Measurements from ENCODE around the gene CAST. TPM values are rescaled to one million over a fixed set of nuclear protein-coding genes. Genes with fewer than 3 reads are reported as not detected.
"Not testable (repeated sequence)": the region's sequence is repeated elsewhere in the genome, so short reads cannot be mapped to it uniquely, and the experiment has no call there.

Gene CAST, protein sequence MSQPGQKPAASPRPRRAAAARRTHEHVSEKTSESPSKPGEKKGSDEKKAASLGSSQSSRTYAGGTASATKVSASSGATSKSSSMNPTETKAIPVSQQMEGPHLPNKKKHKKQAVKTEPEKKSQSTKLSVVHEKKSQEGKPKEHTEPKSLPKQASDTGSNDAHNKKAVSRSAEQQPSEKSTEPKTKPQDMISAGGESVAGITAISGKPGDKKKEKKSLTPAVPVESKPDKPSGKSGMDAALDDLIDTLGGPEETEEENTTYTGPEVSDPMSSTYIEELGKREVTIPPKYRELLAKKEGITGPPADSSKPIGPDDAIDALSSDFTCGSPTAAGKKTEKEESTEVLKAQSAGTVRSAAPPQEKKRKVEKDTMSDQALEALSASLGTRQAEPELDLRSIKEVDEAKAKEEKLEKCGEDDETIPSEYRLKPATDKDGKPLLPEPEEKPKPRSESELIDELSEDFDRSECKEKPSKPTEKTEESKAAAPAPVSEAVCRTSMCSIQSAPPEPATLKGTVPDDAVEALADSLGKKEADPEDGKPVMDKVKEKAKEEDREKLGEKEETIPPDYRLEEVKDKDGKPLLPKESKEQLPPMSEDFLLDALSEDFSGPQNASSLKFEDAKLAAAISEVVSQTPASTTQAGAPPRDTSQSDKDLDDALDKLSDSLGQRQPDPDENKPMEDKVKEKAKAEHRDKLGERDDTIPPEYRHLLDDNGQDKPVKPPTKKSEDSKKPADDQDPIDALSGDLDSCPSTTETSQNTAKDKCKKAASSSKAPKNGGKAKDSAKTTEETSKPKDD
- polyA plus RNA-seq (ENCODE audit: insufficient read length in 12 of 12) = 100 to 1,000 TPM in 11 of 12 donors, not detected in 1; 123 to 261 (median 147) TPM
- long read RNA-seq, donor 1, full-length matches to known transcripts = 4 of 49 reads
- long read RNA-seq, donor 1, partial matches to known transcripts = 45 of 49 reads
- long read RNA-seq, donor 1, other reads (novel, unspliced or antisense) = 0 of 49 reads
- long read RNA-seq, donor 2, partial matches to known transcripts = 42 of 42 reads
- long read RNA-seq, donor 2, other reads (novel, unspliced or antisense) = 0 of 42 reads
- long read RNA-seq, donor 3, partial matches to known transcripts = 5 of 5 reads
- long read RNA-seq, donor 3, other reads (novel, unspliced or antisense) = 0 of 5 reads
- long read RNA-seq, donor 4, partial matches to known transcripts = 13 of 13 reads
- long read RNA-seq, donor 4, other reads (novel, unspliced or antisense) = 0 of 13 reads
- long read RNA-seq, donor 5, full-length matches to known transcripts = 3 of 3 reads
- long read RNA-seq, donor 5, partial matches to known transcripts = 0 of 3 reads
- long read RNA-seq, donor 5, other reads (novel, unspliced or antisense) = 0 of 3 reads
- long read RNA-seq, donor 6, partial matches to known transcripts = 0 of 1 reads
- long read RNA-seq, donor 6, other reads (novel, unspliced or antisense) = 0 of 1 reads
- long read RNA-seq, donor 7 = 0 reads
- long read RNA-seq, donor 8, full-length matches to known transcripts = 3 of 18 reads
- long read RNA-seq, donor 8, partial matches to known transcripts = 15 of 18 reads
- long read RNA-seq, donor 8, other reads (novel, unspliced or antisense) = 0 of 18 reads
- long read RNA-seq, donor 9, full-length matches to known transcripts = 1 of 7 reads
- long read RNA-seq, donor 9, partial matches to known transcripts = 6 of 7 reads
- long read RNA-seq, donor 9, other reads (novel, unspliced or antisense) = 0 of 7 reads
- long read RNA-seq, donor 10, full-length matches to known transcripts = 4 of 14 reads
- long read RNA-seq, donor 10, partial matches to known transcripts = 10 of 14 reads
- long read RNA-seq, donor 10, other reads (novel, unspliced or antisense) = 0 of 14 reads
- long read RNA-seq, donor 11, full-length matches to known transcripts = 4 of 17 reads
- long read RNA-seq, donor 11, partial matches to known transcripts = 13 of 17 reads
- long read RNA-seq, donor 11, other reads (novel, unspliced or antisense) = 0 of 17 reads

DNA sequence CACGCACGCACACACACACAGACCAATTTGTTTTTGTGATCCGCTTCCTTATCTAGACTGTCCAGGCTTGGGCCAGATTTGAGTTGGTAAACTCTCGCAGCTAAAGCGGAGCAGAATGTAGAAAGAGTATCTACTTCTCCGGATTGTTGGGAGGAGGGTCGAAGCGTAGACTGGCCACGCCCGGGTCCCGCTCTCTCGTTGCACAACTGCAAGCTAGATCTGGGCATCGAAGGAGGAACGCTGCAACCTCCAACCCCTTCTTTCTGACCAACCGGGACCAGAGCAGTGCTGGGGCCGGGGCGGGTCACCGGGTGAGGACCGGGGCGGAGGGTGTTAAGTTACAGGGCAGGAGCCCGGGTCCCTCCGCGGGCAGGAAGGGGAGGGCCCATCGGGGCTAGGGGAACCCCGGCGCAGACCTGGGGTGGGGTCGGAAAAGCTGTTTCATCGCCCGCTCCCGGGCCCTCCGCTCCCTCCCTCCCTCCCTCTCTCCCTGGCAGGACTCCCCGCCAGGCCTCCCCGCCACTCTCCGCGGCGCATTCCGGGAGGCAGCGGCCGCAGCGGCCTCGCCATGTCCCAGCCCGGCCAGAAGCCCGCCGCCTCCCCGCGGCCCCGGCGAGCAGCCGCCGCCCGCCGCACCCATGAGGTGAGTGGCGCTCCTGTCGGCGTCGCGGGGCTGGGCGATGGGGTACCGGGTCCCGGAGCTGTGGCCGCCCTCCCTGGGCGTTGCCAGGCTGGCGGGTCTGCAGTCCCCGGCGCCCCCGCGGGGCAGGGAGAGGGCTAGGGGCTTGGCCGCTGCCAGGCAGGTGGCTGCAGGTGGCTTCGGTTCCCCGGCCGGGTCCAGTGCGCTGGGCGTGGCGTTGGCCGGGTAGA is at the start of gene CAST:
Gene CAST, plus strand, starts transcription at position 522 of the 870 bp plus-strand sequence. Its CDS starts 47 bp downstream, at position 569.
- DNase-seq = peak; percentile 85

DNA sequence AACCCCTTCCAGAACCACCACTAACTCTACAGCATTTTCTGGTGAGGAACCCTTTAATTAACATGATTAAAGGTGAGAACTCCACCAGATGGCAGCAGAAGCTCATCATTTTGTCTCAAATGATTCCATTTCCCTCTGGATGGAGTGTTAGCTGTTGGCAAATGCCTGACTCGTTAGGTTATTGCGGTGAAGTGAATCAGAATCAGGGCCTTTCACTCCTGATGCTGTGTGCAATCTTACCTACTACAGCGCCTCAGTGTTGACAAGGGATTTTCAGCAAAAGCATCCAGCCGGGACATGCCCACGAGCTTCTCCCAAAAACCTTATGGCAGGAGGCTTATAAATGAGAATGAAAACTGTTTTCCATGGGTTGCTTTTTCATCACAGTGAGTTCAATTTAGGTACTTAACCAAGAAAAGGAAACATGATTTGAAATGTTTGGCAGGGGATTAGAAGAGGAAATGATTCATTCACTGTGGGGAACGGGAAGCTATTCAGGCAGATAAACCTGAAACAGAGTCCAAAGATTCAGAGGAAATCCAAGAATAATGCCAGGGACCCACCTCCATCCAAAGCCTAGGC is 48.0 kb upstream of the CAST start:
- DNase-seq = peak; percentile 69

DNA sequence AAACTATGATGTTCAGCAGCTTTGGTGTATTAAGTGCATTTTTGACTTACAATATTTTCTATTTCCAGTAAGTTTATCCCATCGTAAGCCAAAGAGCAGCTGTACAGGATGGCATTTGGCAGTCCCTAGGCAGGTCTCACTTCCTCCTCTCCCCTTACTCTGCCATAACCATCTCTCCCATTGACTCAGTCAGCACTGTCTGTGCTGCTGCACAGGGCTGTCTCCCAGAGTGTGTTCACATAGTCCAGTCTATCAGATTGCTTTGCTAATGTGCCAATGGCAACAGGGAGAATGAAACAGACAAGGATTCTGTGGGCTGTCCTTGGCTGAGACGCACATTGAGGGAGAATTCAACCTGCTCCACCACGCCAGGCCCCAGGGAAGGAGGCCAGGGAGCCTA is 47.0 kb upstream of the CAST start:
- DNase-seq = no peak

DNA sequence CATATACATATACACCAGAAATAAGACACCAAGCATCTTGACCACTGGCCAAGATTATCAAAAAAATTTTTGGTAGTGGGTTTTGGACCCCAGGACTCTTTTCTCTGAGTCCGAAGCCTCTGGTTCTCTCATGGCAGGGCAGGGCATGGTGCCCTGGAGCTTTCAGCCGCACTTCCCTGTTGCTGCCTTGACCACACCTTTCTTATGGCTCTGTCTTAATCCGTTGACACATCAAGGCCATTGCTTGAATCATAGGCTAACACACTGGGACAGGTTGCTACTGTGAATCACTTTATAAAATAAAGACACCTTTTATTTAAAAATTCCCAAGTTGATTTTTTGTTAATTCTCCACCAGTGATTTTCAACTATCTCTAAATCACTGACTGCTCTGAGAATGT is 45.4 kb upstream of the CAST start:
- no peak for DNase-seq

DNA sequence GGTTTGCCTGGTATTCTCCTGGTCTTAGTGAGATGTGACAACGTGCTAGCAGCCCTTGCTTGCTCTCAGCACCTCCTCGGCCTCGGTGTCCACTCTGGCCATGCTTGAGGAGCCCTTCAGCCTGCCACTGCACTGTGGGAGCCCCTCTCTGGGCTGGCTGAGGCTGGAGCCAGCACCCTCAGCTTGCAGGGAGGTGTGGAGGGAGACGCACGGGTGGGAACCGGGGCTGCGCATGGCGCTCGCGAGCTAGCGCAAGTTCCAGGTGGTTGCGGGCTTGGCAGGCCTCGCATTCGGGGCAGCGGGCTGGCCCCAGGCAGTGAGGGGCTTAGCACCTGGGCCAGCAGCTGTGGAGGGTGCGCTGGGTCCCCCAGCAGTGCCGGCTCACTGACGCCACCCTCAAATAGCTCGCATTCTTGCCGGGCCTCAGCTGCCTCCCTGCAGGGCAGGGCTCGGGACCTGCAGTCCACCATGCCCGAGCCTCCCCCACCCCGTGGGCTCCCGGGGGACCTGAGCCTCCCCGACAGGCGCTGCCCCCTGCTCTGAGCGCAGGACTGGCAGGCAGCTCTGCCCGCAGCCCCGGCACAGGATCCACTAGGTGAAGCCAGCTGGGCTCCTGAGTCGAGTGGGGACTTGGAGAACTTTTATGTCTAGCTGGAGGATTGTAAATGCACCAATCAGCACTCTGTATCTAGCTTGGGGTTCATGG is 43.7 kb upstream of the CAST start:
- DNase-seq = not testable (repeated sequence)

DNA sequence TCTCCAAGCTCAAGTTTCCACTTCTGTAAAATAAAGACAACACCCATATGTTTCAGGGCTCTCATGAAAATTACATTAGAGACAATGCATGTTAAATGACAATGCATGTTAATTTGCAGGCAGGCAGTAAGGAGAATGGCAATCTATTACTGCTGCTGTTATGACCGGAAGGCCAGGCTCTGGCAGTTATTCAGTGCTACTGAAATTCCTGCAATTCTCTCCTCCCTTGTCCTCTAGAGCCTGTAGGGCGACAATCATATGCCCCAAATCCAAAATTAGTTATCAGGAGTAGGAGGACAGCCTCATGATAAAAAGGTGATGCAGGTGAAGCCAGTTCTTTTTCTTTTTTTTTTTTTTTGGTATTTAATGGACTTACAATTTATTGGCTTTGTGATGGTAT is 42.2 kb upstream of the CAST start:
- no peak for DNase-seq

DNA sequence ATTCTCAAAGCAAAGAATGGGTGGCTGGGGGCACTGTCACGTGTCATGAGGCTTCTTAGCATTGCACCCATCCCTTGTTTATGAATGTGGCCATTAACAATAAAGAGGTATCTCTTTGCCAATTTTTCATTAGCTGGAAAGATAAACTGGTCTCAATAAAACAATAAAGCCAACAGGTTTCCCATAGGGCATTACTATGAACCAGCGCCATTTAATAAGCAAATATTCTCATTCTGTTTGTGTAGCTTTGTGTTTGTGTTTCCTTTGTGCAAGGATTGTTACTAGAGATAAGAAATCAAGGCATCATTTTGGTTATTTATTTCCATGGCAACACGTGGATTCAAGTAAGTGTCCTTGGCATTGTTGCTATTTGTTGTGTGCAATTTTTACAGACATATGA is 37.6 kb upstream of the CAST start:
- DNase-seq = no peak

DNA sequence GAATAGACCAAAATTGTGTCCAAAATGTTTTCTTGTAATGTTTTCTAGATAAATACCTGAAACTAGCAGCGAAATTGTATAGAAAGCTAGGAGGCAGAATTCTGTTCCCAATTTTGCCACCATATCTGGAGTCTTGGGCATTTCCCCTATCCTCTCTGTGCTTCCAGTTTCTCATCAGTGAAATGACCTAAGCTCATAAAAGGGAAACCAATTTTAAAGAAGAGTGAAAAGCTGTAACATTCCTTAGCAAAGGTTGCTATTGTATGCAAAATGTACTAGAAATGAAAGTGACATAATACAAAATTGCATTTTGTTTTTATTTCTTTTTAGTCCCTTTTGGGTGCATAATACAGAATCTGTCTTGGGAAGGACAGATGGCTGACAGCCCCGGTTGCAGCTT is 36.8 kb upstream of the CAST start:
- DNase-seq = no peak

DNA sequence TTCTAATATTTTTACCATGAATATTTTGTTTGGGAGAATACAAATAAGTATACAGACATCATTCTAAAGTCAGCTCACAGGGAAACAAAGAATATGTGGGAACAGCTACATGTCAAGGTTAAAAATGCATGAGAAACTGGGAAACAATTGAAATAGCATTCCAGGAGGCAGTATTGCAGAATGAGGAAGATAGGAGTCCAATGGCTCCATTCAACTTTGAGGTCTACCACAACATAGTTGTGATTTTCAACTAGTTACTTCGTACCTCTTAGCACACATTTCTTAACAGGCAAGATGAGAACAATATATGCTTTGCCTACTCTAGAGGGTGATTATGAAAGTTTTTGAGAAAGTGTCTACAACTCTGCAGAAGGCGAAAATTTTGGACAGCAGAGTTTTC is 35.2 kb upstream of the CAST start:
- no peak for DNase-seq

DNA sequence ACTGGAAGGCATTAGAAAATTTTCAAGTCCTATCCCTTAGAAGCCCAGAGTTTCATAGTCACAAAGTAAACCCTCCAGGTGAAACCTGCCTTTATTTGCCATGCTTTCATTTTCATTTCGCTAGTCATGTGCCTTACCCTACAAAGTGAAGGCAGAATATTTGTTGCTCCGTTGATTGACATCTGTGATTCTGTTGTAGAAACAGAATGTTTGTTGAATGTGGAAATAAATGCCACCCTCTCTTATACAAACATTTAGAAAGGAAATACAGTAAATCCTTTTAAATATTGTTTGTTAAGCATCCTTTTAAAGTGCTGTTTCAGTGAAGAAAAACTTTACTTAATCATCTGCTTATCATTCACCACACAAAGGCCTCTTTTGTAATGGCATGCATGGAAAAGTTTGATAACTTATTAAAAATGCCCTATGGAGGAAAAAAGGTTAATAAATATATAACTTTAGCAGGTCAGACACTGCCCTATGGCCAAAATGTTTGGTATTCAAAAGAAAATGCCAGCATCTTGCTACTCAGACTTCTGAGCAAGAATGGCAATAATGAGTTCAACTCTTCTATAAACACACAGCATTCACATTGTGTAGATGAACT is 34.3 kb upstream of the CAST start:
- no peak for DNase-seq

DNA sequence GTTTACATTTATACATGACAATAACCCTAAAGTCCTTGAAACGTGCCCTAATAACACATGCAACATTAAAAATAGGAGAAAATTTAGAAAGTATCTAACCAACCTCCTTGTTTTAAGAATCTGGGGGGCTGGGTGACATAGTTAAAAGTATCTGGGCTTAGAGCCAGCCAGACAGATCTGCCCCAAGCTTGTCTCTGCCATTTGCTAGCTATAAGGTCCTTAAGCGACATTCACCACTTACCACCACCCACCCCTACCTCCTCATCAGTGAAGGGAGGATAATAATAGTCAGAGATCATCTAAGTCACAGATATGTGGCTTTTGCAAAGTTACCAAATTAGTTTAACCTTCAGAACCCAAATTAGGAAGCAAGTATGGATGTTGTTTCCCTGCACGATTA is 33.8 kb upstream of the CAST start:
- DNase-seq = no peak

DNA sequence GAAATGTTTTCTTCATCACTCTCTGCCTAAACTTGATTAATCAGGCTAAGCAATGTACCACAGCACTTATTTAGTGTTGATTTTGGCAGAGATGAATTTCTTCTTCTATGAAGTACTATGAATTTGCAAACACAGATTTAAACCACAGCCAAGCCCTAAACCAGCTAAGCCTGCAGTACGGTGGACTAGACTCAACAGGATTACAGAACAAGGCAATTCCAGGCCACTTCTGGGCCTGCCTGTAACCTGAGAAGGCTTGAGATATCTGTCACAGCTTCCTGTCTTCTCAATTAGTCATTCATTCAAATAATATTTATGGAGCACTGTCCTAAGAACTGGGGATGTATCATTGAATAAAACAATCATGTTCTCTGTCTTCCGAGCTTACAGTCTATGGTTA is 32.4 kb upstream of the CAST start:
- DNase-seq = no peak

DNA sequence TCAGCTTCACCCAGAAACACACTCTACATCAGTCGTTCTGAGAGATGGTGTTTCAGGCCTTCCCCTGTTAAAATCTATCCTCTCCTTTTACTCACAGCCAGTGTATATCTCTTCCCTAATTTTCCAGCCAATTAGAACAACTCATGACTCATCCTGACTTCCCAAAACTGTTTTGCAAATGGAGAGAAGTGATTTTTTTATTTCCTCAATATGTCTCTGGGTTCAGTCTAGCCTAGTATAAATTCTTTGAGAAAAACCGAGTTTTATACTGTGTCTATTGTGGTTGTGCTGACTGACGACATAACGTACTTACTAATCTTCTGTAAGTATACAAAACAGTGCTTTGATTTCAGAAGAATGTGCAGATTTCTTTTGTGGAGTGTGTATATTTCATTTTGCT is 28.4 kb upstream of the CAST start:
- no peak for DNase-seq

DNA sequence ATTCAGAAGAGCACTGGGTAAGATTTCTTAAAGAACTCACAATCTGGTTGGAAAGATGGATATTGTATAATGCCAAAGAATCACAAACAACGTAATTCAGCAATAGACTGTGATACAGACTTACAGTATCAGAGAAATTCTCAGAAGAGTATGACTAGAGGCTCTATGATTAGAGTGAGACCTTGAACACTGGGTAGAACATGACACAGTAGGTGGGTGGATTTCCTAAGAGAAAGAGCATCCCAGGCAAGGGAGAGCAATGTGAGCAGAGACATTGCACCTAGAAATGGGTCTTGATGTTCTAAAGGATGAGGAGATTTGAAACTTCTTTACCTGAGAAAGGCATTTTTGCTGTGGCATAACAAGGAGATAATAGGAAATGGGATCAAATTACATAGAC is 27.3 kb upstream of the CAST start:
- no peak for DNase-seq

DNA sequence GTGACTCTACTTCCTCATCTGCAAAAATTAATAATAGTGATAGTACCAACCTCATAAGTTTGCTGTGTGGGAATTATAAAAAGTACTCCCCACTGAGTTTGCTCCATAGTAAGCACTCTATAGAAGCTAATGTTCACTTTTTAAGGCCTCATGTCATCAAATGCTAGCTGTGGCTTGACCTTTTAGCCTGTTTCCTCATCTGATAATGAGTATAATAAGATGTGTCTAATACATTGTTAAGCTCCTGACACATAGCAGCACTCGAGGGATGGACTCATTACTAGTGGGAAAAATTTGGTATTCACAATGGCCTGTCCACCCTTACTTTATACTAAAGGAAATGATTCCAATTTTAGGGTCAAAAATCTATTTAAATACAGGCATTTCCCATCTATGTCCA is 26.1 kb upstream of the CAST start:
- DNase-seq = no peak

DNA sequence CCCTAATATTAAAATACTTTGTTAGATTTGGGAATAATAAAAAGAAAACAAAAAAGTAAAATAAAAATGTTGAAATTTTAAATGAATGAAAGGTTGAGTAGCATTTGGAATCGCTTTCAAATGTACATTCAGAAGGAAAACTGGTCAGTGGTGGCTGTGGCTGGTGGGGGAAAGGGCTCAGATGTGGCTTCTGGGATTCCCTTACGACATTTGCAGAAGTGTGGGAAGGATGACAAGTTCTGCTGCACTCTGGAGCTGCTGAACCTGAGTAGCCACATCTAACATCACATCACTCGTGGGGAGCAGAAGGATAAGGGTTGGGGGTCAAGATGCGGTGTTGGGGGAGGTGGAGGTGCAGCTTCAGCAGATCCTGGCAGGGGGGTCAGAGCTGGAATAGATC is 25.6 kb upstream of the CAST start:
- DNase-seq = no peak

DNA sequence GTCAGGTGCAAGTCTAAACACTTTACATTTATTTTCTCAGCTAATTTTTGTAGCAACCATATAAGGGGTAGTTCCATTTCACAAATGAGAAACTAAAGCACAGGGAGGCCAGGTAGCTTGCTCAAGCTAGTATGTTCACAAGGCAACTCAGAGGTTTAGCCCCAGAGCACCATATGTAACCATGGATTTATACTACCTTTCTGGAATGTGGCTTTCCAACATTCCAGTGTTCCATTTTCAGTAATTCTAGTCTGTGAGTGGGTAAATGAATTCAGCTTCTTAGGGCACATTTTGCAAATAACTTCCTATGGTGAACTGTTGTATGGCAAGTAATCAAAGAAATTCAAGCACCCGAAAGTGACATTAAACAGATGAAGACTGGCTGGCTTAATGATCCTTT is 25.0 kb upstream of the CAST start:
- DNase-seq = no peak

DNA sequence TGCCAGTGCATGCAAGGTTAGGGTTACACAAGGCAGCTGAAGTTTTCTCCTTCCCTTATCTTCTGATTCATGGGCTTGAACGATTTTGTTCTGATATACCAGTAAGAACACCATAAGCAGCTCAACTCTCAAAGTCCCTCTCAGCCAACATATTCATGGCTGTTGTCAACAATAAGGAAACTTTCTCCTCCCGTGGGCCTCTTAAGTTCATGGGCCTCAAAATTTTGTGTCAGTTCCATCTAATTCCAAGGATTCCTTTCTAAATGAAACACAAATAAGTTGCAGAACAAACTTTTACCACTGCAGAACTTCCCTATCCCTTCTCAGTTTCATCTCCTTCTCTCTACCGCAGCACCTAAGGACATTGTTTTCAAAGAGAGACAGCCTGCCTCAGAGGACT is 23.6 kb upstream of the CAST start:
- no peak for DNase-seq
